NOMO-1 treated with dmso at 0.1 percent for 144 hours (cell line): ENCODE data around the gene TFIP11.

Source experiments
- DNase-seq: peaks from one replicate; lab custom pipeline; 2025; ENCODE audit not compliant: unreplicated experiment; lab: John Stamatoyannopoulos, UW

TFIP11 gene

GRCh38 chr22:26479792-26480610 lies 32.3 kb downstream of the TFIP11 start:
- DNase-seq = peak; percentile 44

- DNase-seq = no peak
Measured at GRCh38 chr22:26479043-26479791, 33.1 kb downstream of the TFIP11 start.

GRCh38 chr22:26477341-26477731 lies 34.9 kb downstream of the TFIP11 start:
- DNase-seq = no peak

GRCh38 chr22:26476705-26477340 lies 35.5 kb downstream of the TFIP11 start:
- no peak for DNase-seq

GRCh38 chr22:26474682-26475081 lies 37.6 kb downstream of the TFIP11 start:
- DNase-seq = no peak

GRCh38 chr22:26471522-26471921 lies 40.8 kb downstream of the TFIP11 start:
- no peak for DNase-seq

GRCh38 chr22:26470807-26471206 lies 41.5 kb downstream of the TFIP11 start:
- DNase-seq = no peak

GRCh38 chr22:26466196-26466595 lies 46.1 kb downstream of the TFIP11 start:
- no peak for DNase-seq

- DNase-seq = no peak
Measured at GRCh38 chr22:26464312-26464711, 48.0 kb downstream of the TFIP11 start.

- DNase-seq = no peak
Measured at GRCh38 chr22:26463688-26464087, 48.6 kb downstream of the TFIP11 start.

- DNase-seq = no peak
Measured at GRCh38 chr22:26463101-26463661, 49.1 kb downstream of the TFIP11 start.

GRCh38 chr22:26462641-26463040 lies 49.6 kb downstream of the TFIP11 start:
- no peak for DNase-seq

GRCh38 chr22:26462051-26462450 lies 50.2 kb downstream of the TFIP11 start:
- no peak for DNase-seq

GRCh38 chr22:26461188-26461810 lies 51.0 kb downstream of the TFIP11 start:
- DNase-seq = no peak

GRCh38 chr22:26460202-26460601 lies 52.1 kb downstream of the TFIP11 start:
- no peak for DNase-seq

- no peak for DNase-seq
Measured at GRCh38 chr22:26457661-26458272, 54.5 kb downstream of the TFIP11 start.

GRCh38 chr22:26453812-26454500 lies 58.3 kb downstream of the TFIP11 start:
- DNase-seq = no peak

- DNase-seq = no peak
Measured at GRCh38 chr22:26453216-26453615, 59.1 kb downstream of the TFIP11 start.

GRCh38 chr22:26452236-26453016 lies 59.8 kb downstream of the TFIP11 start:
- no peak for DNase-seq
